AG04450 (cell line): ENCODE data around the gene ARID3A. TPM values are rescaled to one million over a fixed set of nuclear protein-coding genes. Genes with fewer than 3 reads are reported as not detected.

Experiments used
- CTCF ChIA-PET: fragments of 300-600, 350-600 bp; formaldehyde crosslinking; extraction: SDS; loops from one replicate; lab custom pipeline; 2022; ENCODE audit warnings: antibody characterized with exemption, inconsistent platforms; lab: Charles Lee
- POLR2A ChIA-PET: fragments of 350-600 bp; formaldehyde crosslinking; extraction: SDS; loops from one replicate; lab custom pipeline; 2021; ENCODE audit warnings: antibody characterized with exemption, inconsistent platforms; lab: Yijun Ruan, JAX
- DNase-seq: peaks from one replicate; pipeline ENCODE4 v3.0.0-alpha.2; 2011; ENCODE audit warnings: low read depth, low spot score
- H3K27ac ChIP-seq: one replicate; pipeline ENCODE4 v1.5.1; 2012; ENCODE audit warnings: low read depth, low read length, control low read depth
- H3K27me3 ChIP-seq: one replicate; pipeline ENCODE4 v1.6.0; 2012; ENCODE audit warnings: low read length; ENCODE audit not compliant: control insufficient read depth, insufficient read depth
- H3K4me3 ChIP-seq: 2 replicates; pipeline ENCODE4 v1.5.1; 2011; ENCODE audit warnings: mild to moderate bottlenecking, low read depth, low read length, control low read depth
- H3K9me3 ChIP-seq: 2 replicates; pipeline ENCODE4 v1.5.1; 2012; ENCODE audit warnings: low read length; ENCODE audit not compliant: control insufficient read depth, insufficient read depth
- CTCF ChIP-seq: IDR thresholded peaks from 2 replicates; pipeline ENCODE4 v1.5.1; 2011; ENCODE audit warnings: low read depth, low read length, control low read depth, inconsistent platforms
- polyA plus RNA-seq: library from polyadenylated mRNA; depleted of rRNA; stranded (reverse); fragments of >200 nt; gene quantifications from 2 replicates; pipeline ENCODE4 v1.2.3, GENCODE V29; 2011

The ARID3A gene
- polyA plus RNA-seq, 1 experiment: 7.6 TPM

GRCh38 chr19:990746-991145, 64.9 kb downstream of the ARID3A start:
- ChIA-PET POLR2A (no interaction called here), CTCF (no interaction called here)
- Histone ChIP-seq H3K27me3 (peaks cover under 1% of the 10 kb centered on the region), H3K4me3 (no peak overlapping the region), H3K9me3 (peaks cover 7% of the 10 kb centered on the region; the same call in 1 of the 2 replicates), H3K27ac (no peak overlapping the region)
- DNase-seq: no peak
- TF ChIP-seq CTCF: no peak

- CTCF ChIA-PET: no interaction called here
- POLR2A ChIA-PET: no interaction called here
- Histone ChIP-seq H3K27ac (no peak overlapping the region), H3K27me3 (peaks cover 7% of the 10 kb centered on the region), H3K9me3 (peaks cover 7% of the 10 kb centered on the region; the same call in 1 of the 2 replicates), H3K4me3 (no peak overlapping the region)
- no peak for DNase-seq
- TF ChIP-seq CTCF: no peak
Observed at GRCh38 chr19:991174-991931, 65.5 kb downstream of the ARID3A start.

GRCh38 chr19:991932-992669, 66.3 kb downstream of the ARID3A start:
- CTCF ChIA-PET: no interaction called here
- Histone ChIP-seq H3K9me3 (peaks cover 7% of the 10 kb centered on the region; the same call in 1 of the 2 replicates), H3K27ac (no peak overlapping the region), H3K4me3 (no peak overlapping the region), H3K27me3 (peaks cover 9% of the 10 kb centered on the region)
- POLR2A ChIA-PET: no interaction called here
- TF ChIP-seq CTCF: no peak
- no peak for DNase-seq

- DNase-seq: no peak
- CTCF ChIA-PET: no interaction called here
- peaks cover 7% of the 10 kb centered on the region; the same call in 1 of the 2 replicates for H3K9me3 ChIP-seq
- H3K27me3 ChIP-seq: peaks cover 11% of the 10 kb centered on the region
- POLR2A ChIA-PET: no interaction called here
- H3K27ac ChIP-seq: no peak overlapping the region
- H3K4me3 ChIP-seq: no peak overlapping the region
- no peak for TF ChIP-seq CTCF
Observed at GRCh38 chr19:992670-993055, 66.8 kb downstream of the ARID3A start.

GRCh38 chr19:993361-993830, 67.6 kb downstream of the ARID3A start:
- H3K4me3 ChIP-seq: no peak overlapping the region
- DNase-seq: no peak
- TF ChIP-seq CTCF: no peak
- no peak overlapping the region for H3K27ac ChIP-seq
- H3K9me3 ChIP-seq: peaks cover 7% of the 10 kb centered on the region; the same call in 1 of the 2 replicates
- ChIA-PET POLR2A (no interaction called here), CTCF (no interaction called here)
- H3K27me3 ChIP-seq: peaks cover 18% of the 10 kb centered on the region
